Measurements from ENCODE around the gene TOGARAM1. TPM values are rescaled to one million over a fixed set of nuclear protein-coding genes. Genes with fewer than 3 reads are reported as not detected.
A peak's percentile ranks its signal among the peaks of the same experiment; 100 is the strongest.
"Not testable (repeated sequence)": the region's sequence is repeated elsewhere in the genome, so short reads cannot be mapped to it uniquely, and the experiment has no call there.

Gene TOGARAM1
- total RNA-seq, 1 donor from 2014 or later: 46.2 TPM

DNA sequence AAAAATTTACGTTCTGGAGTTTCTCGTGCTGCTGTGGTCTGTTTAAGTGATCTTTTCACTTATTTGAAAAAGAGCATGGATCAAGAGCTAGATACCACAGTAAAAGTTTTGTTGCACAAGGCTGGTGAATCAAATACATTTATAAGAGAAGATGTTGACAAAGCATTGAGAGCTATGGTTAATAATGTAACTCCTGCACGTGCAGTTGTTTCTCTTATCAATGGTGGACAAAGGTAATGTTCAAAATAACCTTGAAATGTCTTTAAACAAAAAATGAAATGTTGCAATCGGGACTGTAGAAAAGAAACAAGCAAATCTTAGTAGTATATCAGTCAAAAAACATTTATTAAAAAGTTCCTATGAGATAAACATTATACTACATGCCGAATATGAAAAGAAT is 82.6 kb downstream of the TOGARAM1 start:
- DNase-seq (ENCODE audit: low spot score): no peak

DNA sequence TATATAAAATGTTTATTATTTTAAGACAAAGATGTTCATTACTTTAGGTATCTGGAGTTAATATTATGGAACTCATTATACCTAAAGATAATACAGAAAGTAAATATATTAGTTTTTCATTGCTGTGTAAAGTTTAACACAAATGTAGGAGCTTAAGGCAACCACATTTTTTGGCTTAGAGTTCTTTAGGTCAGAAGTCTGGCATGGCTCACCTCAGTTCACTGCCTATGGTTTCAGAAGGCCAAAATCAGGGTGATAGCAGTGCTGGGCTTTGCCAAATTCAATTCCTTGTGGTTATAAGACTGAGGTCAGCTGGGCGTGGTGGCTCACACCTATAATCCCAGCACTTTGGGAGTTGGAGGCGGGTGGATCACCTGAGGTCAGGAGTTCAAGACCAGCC is 86.4 kb downstream of the TOGARAM1 start:
- no peak for DNase-seq (ENCODE audit: low spot score)

DNA sequence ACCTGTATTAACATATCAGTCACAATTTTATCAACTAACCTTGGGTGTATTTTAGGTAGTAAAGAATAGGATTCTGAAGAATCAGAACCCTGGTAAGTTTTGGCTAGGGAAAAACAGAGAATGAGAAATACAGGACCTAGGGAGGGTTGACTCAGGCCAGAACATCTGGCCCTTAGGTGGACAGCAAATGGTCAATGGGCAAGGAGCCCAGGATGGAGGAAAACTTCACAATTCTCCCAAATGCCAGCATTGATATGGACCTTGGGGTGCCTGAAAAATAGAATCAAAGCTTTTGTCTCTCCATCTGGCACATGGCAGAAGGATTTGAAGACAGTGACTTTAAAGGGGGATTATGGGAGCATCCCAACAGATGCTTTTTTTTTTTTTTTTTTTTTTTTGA is 89.2 kb downstream of the TOGARAM1 start:
- DNase-seq (ENCODE audit: low spot score): no peak

GRCh38 chr14:45051896-45052295 is 89.9 kb downstream of the TOGARAM1 start:
- DNase-seq (ENCODE audit: low spot score): no peak

DNA sequence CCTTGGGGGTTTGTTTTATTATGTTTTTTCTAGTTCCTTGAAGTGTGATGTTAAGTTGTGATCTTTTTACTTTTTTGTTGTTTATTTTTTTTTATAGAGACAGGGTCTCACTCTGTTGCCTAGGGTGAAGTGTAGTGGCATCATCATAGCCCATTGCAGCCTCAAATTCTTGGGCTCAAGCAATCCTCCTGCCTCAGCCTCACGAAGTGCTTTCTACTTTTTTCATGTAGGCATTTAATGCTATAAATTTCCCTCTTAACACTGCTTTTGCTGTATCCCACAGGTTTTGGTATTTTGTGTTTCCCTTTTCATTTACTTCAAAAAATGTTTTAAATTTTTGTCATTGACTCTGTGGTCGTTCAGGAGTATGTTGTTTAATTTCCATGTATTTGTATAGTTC is 95.4 kb downstream of the TOGARAM1 start:
- no peak for DNase-seq (ENCODE audit: low spot score)

DNA sequence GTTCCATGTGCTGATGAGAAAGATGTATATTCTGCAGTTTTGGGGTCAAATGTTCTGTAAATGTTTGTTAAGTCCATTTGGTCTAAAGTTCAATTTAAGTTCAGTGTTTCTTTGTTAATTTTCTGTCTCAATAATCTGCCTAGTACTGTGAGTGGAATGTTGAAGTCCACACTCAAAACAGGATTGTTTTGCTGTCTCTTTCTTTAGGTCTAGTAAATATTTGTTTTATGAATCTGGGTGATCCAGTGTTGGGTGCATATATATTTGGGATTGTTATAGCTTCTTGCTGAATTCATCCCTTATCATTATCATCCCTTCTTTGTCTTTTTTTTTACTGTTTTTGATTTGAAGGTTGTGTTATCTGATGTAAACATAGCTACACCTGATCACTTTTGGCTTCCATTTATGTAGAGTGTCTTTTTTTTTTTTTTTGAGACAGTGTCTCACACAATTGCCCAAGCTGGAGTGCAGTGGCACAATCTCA is 95.9 kb downstream of the TOGARAM1 start:
- no peak for DNase-seq (ENCODE audit: low spot score)

DNA sequence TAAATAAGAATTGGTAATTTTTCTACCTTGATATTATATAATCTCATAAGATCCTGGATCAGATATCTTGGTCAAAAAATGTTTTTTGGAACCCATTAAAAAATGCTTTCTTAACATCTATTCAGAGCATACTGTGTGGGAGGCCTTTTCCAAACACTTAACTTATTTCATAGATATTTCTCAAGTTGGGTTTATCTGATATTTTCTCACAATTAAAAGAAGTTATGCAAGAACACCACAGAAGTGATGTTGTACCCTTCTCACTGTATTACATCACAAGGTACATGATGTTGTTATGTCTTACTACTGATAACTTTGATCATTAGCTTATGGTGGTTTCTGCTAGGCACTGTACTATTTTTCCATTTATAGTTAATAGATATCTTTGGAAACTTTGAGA is 98.6 kb downstream of the TOGARAM1 start:
- DNase-seq (ENCODE audit: low spot score): no peak

DNA sequence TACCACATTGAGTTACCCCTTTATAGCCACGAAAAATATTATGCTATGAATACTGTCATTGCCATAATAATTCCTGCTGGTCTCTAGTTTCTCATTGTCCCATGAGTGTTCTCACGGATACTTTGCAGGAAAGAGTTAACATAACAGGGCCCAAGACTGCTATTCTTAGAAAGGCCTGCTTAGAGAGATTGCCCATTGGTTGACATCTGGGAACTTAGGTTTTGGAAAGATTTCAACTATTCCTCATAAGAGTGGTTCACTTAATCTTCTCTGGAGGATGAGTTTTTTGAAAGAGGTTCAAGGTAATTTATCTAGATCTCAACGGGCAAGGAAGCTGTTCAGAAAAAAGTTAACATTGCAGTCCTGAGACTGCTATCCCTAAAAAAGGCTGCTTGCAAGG is 103.5 kb downstream of the TOGARAM1 start:
- peak; percentile 75 for DNase-seq (ENCODE audit: low spot score)

- DNase-seq (ENCODE audit: low spot score): no peak
Observed at GRCh38 chr14:45065956-45066355, 104.0 kb downstream of the TOGARAM1 start.

GRCh38 chr14:45066667-45067066 is 104.7 kb downstream of the TOGARAM1 start:
- DNase-seq (ENCODE audit: low spot score): no peak

- DNase-seq (ENCODE audit: low spot score): no peak
Observed at GRCh38 chr14:45068396-45068795, 106.4 kb downstream of the TOGARAM1 start.

GRCh38 chr14:45070215-45070614 is 108.2 kb downstream of the TOGARAM1 start:
- no peak for DNase-seq (ENCODE audit: low spot score)

- no peak for DNase-seq (ENCODE audit: low spot score)
Observed at GRCh38 chr14:45072126-45072525, 110.1 kb downstream of the TOGARAM1 start.

DNA sequence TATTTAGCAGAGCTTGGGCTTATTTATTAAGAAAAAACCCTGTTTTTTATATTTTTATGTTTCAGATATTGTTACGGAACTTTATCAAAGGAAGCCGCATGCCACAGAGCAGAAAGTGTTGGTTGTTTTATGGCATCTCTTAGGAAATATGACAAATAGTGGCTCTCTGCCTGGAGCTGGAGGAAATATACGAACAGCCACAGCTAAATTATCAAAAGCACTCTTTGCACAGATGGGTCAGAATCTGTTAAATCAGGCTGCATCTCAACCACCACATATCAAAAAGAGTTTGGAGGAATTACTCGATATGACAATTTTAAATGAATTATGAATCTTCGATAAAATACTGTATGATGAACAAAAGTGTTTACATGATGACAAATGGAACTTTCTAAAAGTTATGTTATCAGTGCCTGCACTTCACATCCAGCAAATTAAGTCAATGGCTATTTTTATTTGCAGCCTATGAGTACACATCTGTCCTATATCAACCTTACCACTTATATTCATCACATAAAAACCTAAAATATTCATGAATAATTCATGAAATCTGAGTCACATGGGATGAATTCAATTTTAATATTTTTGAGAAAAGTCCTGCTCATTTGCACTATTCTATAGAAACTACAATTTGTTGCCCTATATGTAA is 111.4 kb downstream of the TOGARAM1 start:
- DNase-seq (ENCODE audit: low spot score): no peak

- DNase-seq (ENCODE audit: low spot score): no peak
Observed at GRCh38 chr14:45078323-45078722, 116.3 kb downstream of the TOGARAM1 start.

- DNase-seq (ENCODE audit: low spot score): not testable (repeated sequence)
Observed at GRCh38 chr14:45080416-45080968, 118.5 kb downstream of the TOGARAM1 start.

- DNase-seq (ENCODE audit: low spot score): not testable (repeated sequence)
Observed at GRCh38 chr14:45081096-45081495, 119.1 kb downstream of the TOGARAM1 start.

- DNase-seq (ENCODE audit: low spot score): no peak
Observed at GRCh38 chr14:45082420-45082819, 120.4 kb downstream of the TOGARAM1 start.

DNA sequence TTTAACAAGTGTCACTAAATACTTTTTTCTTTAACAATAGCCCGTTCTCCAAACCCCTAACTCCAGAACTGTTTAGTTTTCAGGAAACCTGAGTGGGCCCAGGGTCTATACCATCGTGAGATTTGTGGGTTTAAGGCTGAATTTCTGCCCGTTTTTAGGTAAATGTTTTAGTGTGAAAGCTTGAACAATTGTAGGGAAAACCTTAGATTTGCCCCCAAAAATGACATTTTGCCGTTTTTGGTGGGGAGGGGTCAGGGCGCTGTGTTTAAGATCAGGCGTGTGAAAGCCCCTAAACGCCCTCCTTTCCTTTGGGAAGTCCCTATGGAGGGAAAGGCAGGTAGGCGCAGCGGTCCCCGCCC is 121.6 kb downstream of the TOGARAM1 start:
- DNase-seq (ENCODE audit: low spot score): no peak

GRCh38 chr14:45083976-45084722 is 122.2 kb downstream of the TOGARAM1 start, which contains the start of gene PRPF39:
TSS of gene PRPF39 (plus strand) at chr14:45084116. CDS start at chr14:45095240, 11,124 bp downstream.
- peak; percentile 97 for DNase-seq (ENCODE audit: low spot score)

- DNase-seq (ENCODE audit: low spot score): peak; percentile 59
Observed at GRCh38 chr14:45084946-45085346, 123.0 kb downstream of the TOGARAM1 start.

- no peak for DNase-seq (ENCODE audit: low spot score)
Observed at GRCh38 chr14:45089813-45090212, 127.8 kb downstream of the TOGARAM1 start.

- DNase-seq (ENCODE audit: low spot score): no peak
Observed at GRCh38 chr14:45091710-45092109, 129.7 kb downstream of the TOGARAM1 start.
